GM18870 (cell line): Measurements from ENCODE around the gene ELL.

Experiments
- ATAC-seq: cut with Tn5 transposase; IDR thresholded peaks from one replicate; pipeline ENCODE4 v1.9.1; 2021; ENCODE audit warnings: moderate library complexity; ENCODE audit not compliant: unreplicated experiment

Gene ELL

DNA sequence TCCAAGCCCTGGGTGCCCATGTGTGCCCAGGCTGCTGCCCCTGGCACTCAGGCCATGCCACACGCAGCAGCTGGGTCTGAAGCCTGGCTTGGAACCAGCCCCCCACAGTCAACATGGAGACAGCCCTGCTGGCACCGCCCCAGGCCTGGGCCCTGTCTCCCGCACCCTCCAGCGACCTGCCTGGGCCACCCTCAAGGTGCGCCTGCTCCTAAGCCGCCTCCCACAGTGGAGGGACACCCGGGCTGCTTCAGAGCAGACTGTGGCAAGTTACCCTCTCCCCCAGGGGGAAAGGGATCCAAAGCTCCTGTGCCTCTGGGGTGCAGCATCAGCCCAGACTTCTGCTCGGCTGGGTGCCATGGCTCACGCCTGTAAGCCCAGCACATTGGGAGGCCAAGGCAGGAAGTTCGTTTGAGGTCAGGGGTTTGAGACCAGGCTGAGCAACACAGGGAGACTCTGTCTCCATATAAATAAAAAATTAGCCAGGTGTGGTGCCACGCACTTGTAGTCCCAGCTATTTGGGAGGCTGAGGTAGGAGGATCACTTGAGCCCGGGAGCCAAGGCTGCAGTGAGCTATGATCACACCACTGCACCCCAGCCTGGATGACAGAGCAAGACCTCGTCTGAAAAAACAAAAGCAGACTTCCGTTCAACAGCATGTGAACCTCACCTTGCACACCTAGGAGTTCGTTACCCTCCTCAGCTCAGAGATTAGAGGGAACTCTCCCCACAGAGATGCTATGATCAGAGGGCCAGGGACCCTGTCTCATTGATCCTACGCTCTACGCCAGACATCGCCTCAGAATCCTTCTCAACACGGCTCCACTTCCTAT is 15.6 kb downstream of the ELL start:
- ATAC-seq, result no peak

DNA sequence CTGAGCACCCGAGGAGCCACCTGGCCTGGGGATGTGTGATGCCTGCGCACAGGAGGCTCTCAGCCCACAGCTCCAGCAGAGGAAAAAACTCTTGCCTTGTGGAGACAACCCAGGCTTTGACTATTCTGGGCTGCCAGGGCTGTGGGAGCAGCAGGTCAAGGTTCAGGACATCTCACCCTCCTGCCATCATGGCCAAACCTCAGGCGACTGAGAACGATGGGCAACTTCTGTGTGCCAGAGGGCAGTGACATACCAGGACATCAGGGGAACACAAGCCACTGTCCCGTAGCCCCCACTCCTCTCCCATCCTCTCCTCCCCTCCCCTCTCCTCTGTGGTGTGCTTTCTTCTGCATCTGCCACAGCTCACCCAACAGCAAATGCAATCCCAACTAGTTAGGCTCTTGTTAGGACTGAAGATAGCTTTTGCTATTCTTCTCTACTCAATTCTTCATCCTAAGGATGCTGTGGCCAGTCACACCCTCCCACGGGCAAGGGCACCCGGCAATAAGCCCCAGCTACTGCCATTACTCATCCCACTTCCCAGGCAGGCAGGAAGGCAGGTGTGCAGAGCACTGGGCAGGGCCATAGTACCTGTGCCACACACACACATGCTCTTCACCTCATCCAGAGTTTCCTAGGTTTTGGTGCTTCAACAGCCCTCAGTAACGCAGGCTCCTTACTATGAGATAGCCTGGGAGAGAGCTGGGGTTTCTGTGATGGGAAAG is 16.8 kb downstream of the ELL start:
- no peak for ATAC-seq

DNA sequence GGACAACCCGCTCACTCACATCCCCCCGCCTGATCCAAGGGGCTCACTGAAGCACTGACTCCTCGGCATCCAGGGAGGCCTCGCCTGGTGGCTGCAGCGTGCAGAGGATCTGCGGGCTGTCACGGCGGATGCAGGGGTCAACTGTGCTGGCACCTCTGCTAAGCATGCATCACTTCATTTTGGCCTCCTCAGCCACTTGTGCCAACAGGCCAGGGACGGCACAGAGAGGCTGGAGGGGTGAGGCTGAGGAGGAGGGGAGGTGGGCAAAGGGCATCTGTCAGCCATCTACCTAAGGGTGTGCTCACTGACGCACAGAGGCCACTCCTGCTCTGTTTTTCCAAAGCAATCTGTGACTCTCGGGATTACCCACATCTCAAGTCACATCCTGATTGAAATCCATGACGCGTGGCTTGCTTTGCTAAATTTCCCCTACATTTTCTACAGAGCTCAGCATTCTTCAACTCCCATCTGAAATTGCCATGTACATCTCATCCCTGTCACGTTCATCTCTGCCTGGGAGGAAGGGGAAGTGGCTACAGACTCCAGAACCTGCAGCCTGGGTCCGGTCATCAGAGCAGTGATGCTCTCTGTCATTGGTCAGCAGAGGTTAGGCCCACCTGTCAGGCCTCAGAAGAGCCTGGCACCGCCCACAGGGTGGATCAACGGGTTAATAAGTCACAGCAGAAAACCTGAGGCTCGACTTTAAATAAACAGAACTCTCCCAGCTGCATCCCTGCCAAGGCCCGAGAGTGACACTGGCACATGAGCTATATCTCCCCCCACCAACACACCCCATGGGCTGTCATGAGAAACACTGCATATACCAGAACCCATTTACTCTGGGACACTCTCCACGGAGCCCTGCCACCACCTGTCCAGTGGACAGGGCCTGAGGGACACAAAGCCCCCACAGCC is 17.6 kb downstream of the ELL start:
- ATAC-seq, result no peak

DNA sequence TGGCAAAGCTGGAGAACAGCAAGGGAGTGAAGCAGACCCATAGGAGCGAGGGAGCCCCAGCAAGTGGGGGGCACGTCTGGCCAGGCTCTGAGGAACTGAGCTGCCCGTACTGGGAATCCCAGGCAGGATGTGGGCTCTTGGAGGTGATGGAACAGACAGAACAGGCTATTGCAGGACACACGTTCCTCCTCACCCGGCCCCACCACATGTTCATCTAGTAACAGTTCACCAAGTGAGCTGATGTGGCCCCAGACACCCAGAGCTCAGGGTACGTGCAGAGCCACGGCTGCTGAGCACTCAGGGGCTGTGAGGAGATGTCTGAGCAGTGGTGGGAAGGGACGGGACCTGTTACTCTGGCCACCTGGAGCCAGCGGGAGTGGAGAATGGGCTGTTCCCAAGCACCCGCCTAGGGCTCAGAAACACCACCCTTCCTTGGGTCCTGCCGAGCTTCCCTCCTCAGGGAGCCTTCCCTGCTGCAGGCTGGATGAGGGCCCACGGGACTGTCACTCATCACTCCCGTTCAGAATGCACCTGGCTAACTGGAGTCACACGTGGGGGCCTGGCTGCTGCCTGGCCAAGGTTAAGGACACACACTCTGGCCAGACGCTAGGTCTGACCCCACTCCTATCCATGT is 18.4 kb downstream of the ELL start:
- no peak for ATAC-seq

DNA sequence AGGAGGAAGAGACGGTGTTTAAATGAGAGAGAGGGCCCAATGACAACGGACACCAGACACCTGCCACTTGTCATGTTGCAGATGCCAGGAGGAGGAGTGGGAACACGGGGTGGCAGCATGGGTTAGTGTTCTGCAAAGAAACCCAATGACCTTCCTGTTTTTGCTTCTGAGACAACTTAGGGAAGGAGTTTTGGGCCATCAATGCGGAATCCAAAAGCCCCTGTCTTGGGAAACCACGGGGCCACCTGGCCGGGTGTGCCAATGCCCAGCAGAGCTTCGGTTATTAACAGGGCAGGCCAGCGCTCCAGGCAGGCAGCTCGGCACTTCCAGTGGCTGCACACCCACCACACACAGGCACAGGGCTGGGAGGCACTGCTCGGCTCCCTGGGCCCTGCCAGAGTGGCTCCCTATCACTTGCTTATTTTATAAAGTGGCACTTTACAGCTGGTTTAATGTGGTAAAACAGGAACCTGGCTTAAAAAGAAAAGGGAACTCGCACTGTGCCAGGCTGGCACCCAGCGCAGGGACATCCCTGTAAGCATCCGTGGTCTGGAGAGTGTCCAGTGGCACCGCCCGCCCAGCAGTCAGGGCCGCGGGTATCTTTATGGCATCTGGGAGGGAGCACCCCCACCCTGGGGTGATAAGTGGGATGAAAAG is 19.1 kb downstream of the ELL start:
- no peak for ATAC-seq

DNA sequence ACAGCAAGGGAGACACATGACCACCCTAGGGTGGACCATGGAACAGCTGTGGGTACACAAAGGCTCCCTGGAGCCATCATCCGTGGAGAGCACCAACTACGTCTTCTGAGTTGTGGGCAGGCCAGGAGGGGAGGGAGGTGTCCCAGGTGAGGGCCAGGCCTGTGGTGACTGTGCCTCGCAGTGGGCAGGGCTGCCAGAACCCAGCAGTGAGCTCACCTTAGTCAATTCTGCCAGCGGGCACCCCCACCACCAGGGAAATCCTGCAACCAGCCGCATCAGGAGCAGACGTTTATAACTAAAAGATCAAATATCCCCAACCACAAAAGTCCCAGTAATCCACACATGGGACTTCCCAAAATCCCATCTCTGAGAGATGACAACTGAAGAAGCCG is 19.6 kb downstream of the ELL start:
- ATAC-seq, result no peak

DNA sequence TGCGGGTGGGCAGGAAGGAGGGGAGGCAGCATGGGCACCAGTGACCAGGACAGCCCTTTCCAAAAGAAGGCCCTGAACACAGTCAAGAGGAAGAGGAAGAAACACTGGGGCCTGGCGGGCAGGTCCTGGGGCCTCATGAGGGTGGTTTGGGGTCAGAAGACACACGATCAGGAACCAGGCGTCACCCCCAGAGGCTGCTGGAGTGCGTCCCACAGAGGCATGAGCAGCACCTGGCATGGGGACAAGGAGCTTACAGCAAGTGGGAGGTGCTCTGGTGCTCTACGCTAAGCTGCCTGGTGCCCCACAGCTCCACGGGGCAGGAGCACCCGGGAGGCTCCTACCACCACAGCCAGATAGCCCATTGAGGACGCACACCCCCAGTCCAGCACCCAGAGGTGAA is 20.0 kb downstream of the ELL start:
- ATAC-seq, result no peak

DNA sequence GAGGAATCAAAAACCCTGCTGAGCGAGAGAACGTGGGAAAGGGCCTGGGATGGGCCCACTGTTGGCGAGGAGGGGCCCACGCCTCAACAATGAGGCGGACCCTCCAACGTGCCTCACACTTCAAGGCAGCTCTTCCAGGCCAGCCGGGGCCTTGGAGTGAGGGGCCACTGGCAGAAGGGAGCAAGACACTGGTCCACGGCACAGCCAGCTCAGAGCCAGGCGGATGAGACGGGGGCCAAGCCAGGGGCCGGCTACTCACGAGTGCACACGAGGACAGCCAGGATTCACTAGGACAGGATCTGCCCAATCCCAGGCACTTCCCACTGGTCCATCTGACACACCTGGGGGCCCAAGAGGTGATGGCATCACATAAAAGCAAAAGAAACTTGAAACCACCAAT is 20.5 kb downstream of the ELL start:
- no peak for ATAC-seq

DNA sequence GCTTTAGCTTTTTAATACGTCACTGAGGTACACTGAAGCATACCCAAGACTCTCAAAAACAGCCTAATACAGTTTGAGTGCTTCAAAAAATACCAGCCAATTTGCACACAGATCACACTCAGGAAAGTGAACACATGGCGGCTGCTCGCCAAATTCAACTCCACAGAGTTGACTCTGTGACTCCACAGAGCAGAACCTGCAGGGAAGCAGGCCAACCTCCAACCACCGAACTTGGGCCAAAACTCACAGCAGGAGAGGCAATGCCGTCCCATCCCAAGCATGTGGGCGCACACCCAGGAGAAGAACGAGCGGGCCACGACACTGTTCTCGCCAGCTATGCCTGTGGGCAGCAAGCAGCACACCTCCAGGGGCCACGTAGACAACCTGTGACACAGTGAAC is 21.1 kb downstream of the ELL start:
- ATAC-seq, result no peak

DNA sequence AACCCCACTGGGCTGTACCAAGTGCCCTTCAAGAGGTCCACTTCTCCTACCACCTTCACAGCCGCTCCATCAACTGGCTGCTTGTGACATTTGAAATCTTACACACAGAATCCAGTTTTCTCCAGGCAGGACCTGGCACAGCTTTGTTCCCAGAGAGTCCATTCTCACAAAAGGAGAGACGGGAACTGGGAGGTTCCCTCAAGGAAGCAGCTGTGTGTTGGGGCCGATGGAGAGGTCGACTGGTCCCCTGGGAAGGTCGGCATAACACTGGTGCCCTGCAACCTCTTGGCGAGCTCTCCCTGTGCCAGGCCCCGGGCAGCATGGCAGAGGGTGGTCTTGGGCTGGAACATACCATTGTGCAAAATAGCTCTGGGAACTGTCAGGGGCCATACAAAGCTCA is 21.5 kb downstream of the ELL start:
- no peak for ATAC-seq

DNA sequence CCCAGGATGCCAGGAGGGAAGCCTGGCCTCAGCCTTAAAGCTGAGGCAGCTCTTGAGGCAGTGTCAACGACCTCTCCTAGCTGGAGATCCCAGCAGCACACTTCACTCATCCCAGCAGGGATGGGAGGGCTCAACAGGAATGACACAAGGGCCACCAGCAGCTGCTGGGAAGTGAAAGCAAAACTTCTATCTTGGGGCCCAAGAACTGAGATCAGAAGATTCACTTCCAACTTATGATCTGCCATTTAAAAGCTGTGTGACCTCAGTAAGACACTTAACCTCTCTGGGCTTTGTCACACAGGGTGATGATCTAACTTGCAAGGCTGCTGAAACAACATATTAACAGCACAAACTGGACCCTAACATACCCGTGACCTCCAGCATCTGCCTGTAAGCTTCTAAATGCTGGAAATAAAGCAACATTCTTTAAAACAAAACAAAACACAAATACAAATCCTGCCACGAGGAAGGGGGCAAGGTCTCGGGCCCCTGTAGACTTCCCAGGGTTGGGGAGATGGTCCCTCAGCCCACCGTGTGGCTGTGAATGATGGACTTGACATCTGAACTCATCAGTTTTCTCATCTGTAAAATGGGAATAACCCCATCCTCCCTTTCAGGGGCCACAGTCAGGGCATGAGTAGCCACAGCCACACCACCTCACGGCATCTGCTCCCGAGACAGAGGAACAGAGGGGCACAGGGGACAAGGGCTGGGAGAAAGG is 22.7 kb downstream of the ELL start:
- no peak for ATAC-seq

DNA sequence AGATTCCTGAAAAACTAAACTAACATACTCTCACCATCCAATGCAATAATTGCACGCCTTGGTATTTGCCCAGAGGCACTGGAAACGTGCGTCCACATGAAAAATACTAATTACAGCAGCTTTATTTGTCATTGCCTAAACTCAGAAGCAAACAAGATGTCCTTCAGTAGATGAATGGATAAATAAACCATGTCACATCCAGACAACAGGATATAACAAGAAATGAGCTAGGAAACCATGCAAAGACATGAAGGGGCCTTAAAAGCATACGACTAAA is 25.0 kb downstream of the ELL start:
- ATAC-seq, result no peak

DNA sequence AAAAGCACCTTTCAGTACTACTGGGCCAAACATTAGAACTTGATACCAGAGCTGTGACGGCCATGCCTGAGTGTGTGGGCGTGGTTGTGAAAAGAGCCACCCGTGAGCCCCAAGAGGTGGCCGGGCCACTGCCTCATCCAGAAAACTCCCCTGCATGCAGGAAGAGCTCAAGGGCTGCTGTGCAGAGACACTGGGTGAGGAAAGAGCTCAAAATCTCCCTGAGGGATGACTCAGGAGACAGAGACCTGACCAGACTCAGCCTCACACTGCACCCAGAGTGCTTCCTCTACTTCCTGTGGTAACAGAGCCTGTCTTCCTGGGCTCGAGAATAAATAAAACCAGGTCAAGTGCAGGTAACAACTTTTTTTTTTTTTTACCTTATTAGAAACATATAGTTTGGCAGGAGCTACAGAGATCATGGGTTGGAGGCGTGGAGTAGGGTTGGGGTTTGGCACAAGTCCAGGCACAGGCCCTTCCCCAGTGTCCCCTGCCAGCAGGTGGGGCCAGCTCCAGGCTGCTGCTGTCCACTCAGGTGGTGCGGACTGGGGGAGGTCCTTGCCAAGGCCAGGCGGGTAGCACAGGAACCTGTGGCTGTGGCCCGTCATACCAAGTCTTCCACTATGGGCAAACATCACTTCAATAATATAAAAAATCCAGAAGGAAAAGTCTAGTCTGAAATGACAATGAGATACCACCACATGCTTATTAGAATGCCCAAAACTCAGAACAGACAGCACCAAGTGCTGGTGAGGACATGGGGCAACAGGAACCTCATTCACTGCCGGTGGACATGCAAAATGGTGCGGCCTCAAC is 25.5 kb downstream of the ELL start:
- ATAC-seq, result no peak

DNA sequence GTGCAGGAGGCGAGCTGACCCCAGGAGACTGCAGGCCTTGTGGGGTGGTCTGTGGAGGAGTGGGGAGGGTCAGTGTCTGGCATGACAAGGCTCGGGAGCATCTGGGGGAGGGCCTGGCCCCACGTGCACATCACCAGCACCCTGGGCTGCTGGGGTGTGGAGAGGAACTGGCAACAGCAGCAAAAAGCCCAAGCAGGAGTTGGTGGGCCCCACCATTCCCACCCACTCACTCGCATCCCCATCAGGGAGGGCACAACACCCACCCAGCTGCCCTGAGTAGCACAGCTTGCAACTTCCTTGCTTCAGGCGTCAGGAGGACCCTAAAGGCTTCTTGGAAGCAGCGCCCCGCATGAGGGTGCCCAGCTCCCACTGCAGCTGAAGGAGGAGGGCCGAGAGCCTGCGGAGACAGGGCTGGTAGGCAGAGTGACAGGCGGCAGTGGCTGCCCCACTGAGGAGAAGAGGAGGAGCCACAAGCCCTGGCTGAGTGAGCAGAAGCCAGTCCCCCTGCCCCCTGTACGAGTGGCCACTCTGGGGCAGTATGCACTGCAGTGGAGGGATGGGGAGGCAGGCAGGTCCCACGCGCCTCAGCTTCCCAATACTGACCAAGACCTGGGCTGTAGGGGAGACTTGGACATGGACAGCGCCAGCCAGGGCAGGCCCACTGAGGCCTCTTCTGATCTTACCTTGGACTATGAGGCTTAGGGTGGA is 26.5 kb downstream of the ELL start:
- ATAC-seq, result no peak

DNA sequence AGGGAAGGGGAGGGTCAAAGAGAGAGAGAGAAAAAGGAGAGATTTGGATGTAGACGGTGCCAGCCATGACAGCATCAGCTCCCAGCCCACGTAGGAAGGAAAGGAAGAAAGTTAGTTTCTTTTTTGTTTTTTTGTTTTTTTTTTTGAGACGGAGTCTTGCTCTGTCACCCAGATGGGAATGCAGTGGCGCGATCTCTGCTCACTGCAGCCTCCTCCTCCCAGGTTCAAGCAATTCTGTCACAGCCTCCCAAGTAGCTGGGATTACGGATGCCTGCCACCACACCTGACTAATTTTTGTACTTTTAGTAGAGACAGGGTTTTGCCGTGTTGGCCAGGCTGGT is 27.6 kb downstream of the ELL start:
- ATAC-seq, result no peak

DNA sequence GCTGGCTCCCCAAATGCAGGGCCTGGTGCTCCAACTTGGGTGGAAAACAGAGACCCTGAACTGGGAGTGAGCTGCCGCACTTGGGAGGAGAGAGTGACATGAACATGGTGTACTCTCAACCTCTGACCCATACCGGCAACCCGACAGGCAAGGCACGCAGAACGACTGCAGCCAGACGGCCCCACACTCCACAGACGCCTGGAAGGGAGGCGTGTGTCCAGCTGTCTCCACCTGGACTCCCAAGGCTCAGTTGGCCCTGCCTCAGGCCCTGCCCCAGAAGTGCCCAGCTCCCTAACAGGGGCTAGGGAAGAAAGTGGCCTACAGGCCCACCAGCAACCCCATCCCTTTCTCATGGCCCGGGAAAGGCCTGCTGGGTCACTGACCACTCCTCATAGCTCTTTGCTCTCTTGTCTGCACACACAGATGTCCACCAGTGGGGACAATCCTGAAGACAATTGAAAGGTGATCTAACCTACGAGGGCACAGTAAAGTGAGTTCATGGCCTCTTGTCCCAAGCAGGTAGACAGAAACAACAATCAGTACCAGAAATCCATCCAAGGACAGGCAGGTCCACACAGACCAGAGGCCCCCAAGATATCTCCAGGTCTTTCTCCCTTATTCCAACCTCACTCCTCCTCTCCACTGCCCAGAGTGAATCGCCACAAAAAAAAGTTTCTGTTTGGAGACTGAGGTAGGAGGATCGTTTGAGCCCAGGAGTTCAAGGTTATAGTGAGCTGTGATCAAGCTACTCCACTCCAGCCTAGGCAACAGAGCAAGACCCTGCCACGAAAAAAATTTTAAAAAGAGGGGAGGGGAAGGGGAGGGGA is 28.2 kb downstream of the ELL start:
- no peak for ATAC-seq

DNA sequence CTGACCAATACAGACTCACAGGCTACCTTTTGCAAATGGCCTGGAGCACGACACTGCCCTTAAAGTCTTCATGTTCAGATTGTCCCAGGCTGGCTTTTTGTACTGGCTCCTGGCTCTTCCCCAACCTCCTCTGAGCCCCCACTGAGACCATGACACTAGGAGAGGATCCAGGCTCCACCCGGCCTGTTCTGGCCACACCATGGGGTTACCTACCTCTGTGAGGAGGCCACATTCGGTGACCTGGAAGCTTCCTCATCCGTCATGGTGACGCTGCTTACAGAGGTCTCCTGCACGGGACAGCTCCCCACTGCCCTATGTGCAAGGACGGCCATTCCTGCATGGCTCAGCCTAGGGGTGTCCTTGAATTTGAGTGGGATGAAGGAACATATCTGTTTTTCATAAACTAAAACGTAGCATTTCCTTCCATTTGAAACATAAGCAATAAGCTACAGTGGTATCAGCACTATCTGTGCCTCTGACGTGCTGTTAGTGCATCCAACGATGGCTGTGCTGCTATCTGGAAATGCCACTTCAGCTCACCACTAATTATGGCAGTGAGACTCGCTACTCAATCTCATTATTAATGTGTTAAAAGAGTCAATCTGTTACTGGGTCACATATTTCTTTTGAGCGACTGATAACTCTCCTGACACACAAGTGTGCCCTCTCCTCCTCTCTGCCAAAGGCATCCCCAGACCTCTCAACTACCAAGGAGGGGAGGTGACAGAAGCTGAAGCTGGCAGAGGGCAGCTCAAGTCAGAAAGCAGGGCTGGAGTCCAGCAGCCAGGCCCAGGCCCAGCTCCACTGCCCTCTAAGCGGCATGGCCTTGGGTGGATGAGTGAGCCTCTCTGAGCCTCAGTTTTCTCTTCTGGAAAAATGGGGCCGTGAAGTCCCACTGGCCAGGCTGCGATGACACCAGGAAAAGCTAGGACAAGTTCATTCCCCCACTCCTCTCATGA is 29.6 kb downstream of the ELL start:
- no peak for ATAC-seq
